Measurements from ENCODE around the gene PLXDC2. TPM values are rescaled to one million over a fixed set of nuclear protein-coding genes. Genes with fewer than 3 reads are reported as not detected.
A peak's percentile ranks its signal among the peaks of the same experiment; 100 is the strongest.

PLXDC2 gene
- total RNA-seq, 1 experiment from 2014 or later = 38.7 TPM

GRCh38 chr10:19853831-19854230 is 37.6 kb downstream of the PLXDC2 start:
- Histone ChIP-seq H4K8ac (replicated peaks; ENCODE audit: insufficient read length, low read depth, low read length) (no peak overlapping the region), H3T11ph (ENCODE audit: low read length) (no peak overlapping the region), H3K23ac (ENCODE audit: insufficient read length, low read depth, low read length) (no peak overlapping the region), H3K4me2 (ENCODE audit: insufficient read depth, insufficient read length, low read length) (no peak overlapping the region), H2AK5ac (ENCODE audit: insufficient read length, low read length) (no peak overlapping the region), H2BK120ac (ENCODE audit: low read depth, low read length, poor library complexity, severe bottlenecking) (no peak overlapping the region), H3K79me2 (ENCODE audit: insufficient read depth, low read length) (peaks cover 6% of the 10 kb centered on the region; the same call in 1 of the 2 replicates), H2BK15ac (ENCODE audit: low read depth, low read length) (no peak overlapping the region), H3K18ac (ENCODE audit: insufficient read length, low read depth, low read length) (no peak overlapping the region), H3K14ac (ENCODE audit: insufficient read depth, low read length) (no peak overlapping the region; the same call in 1 of the 2 replicates), H3K9ac (ENCODE audit: extremely low read depth, insufficient read length, low read length) (no peak overlapping the region), H2BK12ac (ENCODE audit: insufficient read length, low read depth, low read length) (no peak overlapping the region), H3K9me3 (ENCODE audit: control insufficient read depth, low read depth, low read length) (no peaks in the 10 kb centered on the region), H4K20me1 (ENCODE audit: control insufficient read depth, insufficient read depth, insufficient read length) (no peaks in the 10 kb centered on the region), H3K27ac (ENCODE audit: insufficient read length, low read depth, low read length) (no peak overlapping the region), H3K4ac (ENCODE audit: low read depth, low read length) (no peak overlapping the region), H2AFZ (ENCODE audit: low read length) (no peak overlapping the region), H4K5ac (ENCODE audit: insufficient read length, low read depth, low read length) (no peak overlapping the region), H2BK5ac (ENCODE audit: insufficient read length, low read length) (no peak overlapping the region), H4K91ac (ENCODE audit: insufficient read length, low read depth, low read length) (no peak overlapping the region), H3K56ac (ENCODE audit: insufficient read length, low read depth, low read length) (no peak overlapping the region), H3K23me2 (ENCODE audit: insufficient read length, low read depth, low read length, poor library complexity, severe bottlenecking) (no peaks in the 10 kb centered on the region), H3K4me1 (ENCODE audit: insufficient read depth, low read length) (no peaks in the 10 kb centered on the region; the same call in 1 of the 2 replicates), H2BK20ac (ENCODE audit: low read depth, low read length, poor library complexity, severe bottlenecking) (no peak overlapping the region), H3K27me3 (ENCODE audit: insufficient read depth, low read length) (no peaks in the 10 kb centered on the region), H3K79me1 (ENCODE audit: insufficient read depth, low read depth, low read length, poor library complexity, severe bottlenecking) (peaks cover 9% of the 10 kb centered on the region)
- peaks cover 16 to 19% of the 10 kb centered on the region in 2 experiments for H3K4me1 Mint-ChIP-seq
- no peak for DNase-seq
- WGBS (ENCODE audit: extremely low coverage, insufficient read length, low lambda C conversion rate) = no CpG with 5 or more reads among the region's 5 CpGs
- H3K27ac Mint-ChIP-seq = peak overlapping the region in 2 of 3 experiments; percentile 21 to 71; a peak in 4 of 7 replicates
- H3K36me3 Mint-ChIP-seq (ENCODE audit: insufficient read depth in 1 of 3, low read depth in 3 of 3) = no peaks in the 10 kb centered on the region; a peak in 1 of 7 replicates
- TF ChIP-seq CTCF (conservative IDR thresholded peaks at IDR 0.05) = no peak
- H3K27me3 Mint-ChIP-seq (ENCODE audit: low read depth) = no peaks in the 10 kb centered on the region
- no peaks in the 10 kb centered on the region for H3K9me3 Mint-ChIP-seq
- H3K4me3 Mint-ChIP-seq = no peak overlapping the region

Measured in H9 (cell line).